GM19351 (cell line): ENCODE data around the gene MGAT2.
"Not testable (repeated sequence)": the region's sequence is repeated elsewhere in the genome, so short reads cannot be mapped to it uniquely, and the experiment has no call there.

ENCODE experiments used
- ATAC-seq: cut with Tn5 transposase; IDR thresholded peaks from one replicate; pipeline ENCODE4 v1.9.1; 2021; ENCODE audit warnings: mild to moderate bottlenecking, moderate library complexity; ENCODE audit not compliant: unreplicated experiment

Gene MGAT2

DNA sequence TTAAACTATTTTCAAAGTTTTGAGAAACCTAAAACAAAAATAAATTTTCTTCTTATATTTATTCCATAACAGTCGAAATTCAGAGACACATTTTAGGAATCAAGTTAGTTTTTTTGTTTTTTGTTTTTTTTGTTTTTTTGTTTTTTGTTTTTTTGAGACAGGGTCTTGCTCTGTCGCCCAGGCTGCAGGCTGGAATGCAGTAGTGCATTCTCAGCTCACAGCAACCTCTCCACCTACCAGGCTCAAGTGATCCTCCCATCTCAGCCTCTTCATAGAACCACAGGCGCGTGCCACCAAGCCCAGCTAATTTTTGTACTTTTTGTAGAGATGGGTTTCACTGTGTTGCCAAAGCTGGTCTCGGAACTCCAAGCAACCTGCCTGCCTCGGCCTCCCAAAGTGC, 32.9 kb downstream of the MGAT2 start:
- no peak for ATAC-seq

DNA sequence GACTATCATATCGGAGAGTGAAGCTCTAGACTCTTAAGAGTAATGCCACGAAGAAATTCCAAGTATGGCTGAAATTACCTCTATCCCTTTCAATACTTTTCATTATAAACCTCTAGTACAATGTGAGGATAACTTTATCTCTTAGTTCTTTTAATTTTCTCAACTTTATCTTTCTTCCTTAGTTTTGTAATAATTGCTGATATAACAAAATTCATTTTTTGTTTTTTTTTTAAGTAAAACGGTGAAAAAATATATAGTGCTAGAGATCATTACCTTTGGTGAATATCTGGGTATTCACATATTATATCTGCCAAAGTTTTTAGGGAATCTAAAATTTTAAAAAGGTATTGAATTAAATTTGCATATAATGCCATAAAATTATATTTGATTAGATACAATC, 33.9 kb downstream of the MGAT2 start:
- ATAC-seq: no peak

DNA sequence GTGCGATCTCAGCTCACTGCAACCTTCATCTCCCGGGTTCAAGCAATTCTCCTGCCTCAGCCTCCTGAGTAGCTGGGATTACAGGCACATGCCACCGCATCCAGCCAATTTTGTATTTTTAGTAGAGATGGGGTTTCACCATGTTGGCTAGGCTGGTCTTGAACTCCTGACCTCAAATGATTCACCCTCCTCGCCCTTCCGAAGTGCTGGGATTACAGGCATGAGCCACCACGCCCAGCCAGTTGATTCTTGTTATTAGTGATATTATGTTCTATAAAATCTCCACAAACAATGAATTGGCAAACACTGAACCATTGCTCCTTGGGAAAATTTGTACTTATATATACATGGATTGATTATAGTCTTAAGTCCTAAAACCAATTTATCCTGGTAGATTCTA, 36.9 kb downstream of the MGAT2 start:
- not testable (repeated sequence) for ATAC-seq

DNA sequence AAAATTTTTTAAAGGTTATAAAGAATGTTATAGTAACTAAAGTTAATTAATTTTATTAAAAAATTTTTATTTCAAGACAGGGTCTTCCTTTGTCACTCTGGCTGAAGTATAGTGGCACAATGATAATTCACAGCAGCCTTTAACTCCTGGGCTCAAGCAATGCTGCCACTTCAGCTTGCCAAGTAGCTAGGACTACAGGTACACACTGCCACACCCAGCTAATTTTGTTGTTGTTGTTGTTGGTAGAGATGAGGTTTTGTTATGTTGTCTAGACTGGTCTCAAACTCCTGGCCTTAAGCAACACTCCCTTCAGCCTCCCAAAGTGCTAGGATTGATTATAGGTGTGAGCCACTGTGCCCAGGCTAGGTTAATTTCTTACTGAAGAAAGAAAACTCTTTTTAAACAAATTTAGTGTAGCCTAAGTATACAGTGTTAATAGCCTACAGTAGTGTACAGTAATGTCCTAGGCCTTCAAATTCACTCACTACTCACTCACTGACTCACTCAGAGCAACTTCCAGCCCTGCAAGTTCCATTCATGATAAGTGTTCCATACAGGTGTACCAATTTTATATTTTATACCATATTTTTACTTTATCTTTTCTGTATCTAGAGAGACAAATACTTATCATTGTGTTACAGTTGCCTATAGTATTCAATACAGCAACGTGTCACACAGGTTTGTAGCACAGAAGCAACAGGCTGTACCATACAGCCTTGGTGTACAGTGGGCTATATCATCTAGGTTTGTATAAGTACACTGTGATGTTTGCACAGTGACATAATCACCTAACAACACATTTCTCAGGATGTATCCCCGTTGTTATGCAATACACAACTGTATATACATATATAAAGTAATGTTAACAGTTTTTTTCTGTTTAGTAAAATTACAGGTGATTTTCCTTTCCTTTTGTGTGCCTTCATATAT, 39.2 kb downstream of the MGAT2 start:
- ATAC-seq: no peak

DNA sequence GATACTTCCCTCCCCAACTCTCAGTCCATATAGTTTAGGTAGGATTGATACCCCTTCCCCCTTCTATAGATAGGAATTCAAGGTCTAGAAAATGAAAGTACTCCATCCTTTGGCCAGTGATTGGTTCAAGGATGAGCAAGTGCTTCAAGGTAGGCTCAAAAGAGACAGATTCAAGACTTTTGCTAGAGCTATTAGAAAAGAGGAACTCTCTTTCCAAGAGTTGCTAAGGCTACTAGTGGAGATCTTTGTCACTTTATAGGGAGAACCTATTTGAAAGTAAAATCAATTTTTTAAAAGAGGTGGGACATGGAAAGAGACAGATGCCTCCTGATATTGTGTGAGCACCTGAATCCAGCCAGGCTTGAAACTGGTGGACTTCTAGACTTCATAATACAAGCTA, 49.9 kb downstream of the MGAT2 start:
- no peak for ATAC-seq
